DMS53 treated with DMSO at 0.1 percent for 48 hours (cell line): ENCODE results near the gene PHB1.

Experiments used
- DNase-seq: peaks from one replicate; lab custom pipeline; 2025; ENCODE audit not compliant: unreplicated experiment; lab: John Stamatoyannopoulos, UW

PHB1 gene

GRCh38 chr17:49414622-49415350, at the start of gene PHB1:
TSS of gene PHB1 (minus strand) at chr17:49414882. CDS start at chr17:49413264, 1,618 bp downstream.
- DNase-seq, result peak; percentile 99

GRCh38 chr17:49464049-49464448, 49.4 kb upstream of the PHB1 start:
- DNase-seq, result no peak

- DNase-seq, result no peak
Measured at GRCh38 chr17:49461580-49461979, 46.9 kb upstream of the PHB1 start.

GRCh38 chr17:49460401-49460800, 45.7 kb upstream of the PHB1 start:
- DNase-seq, result no peak

GRCh38 chr17:49459401-49459984, 44.8 kb upstream of the PHB1 start:
- no peak for DNase-seq

GRCh38 chr17:49457564-49458535, 43.2 kb upstream of the PHB1 start:
- no peak for DNase-seq

- no peak for DNase-seq
Measured at GRCh38 chr17:49456183-49456965, 41.7 kb upstream of the PHB1 start.

GRCh38 chr17:49455272-49455861, 40.7 kb upstream of the PHB1 start:
- DNase-seq, result no peak

GRCh38 chr17:49454050-49454449, 39.4 kb upstream of the PHB1 start:
- no peak for DNase-seq

- no peak for DNase-seq
Measured at GRCh38 chr17:49452661-49453060, 38.0 kb upstream of the PHB1 start.

- DNase-seq, result no peak
Measured at GRCh38 chr17:49452201-49452600, 37.5 kb upstream of the PHB1 start.

- DNase-seq, result no peak
Measured at GRCh38 chr17:49450735-49451134, 36.1 kb upstream of the PHB1 start.

GRCh38 chr17:49450181-49450580, 35.5 kb upstream of the PHB1 start:
- DNase-seq, result no peak

- DNase-seq, result no peak
Measured at GRCh38 chr17:49447628-49448302, 33.1 kb upstream of the PHB1 start.

- DNase-seq, result no peak
Measured at GRCh38 chr17:49445591-49445990, 30.9 kb upstream of the PHB1 start.

- DNase-seq, result no peak
Measured at GRCh38 chr17:49444384-49444783, 29.7 kb upstream of the PHB1 start.

GRCh38 chr17:49443862-49444261, 29.2 kb upstream of the PHB1 start:
- DNase-seq, result no peak

GRCh38 chr17:49442041-49442440, 27.4 kb upstream of the PHB1 start:
- DNase-seq, result no peak

GRCh38 chr17:49441578-49441977, 26.9 kb upstream of the PHB1 start:
- DNase-seq, result no peak

- DNase-seq, result no peak
Measured at GRCh38 chr17:49440581-49440980, 25.9 kb upstream of the PHB1 start.
